Measurements from ENCODE around the gene UGT1A5.

Gene UGT1A5

GRCh38 chr2:233674314-233674713 is 38.4 kb upstream of the UGT1A5 start:
- TF ChIP-seq CTCF (IDR thresholded peaks at IDR 0.05; ENCODE audit: low read depth, low read length): no peak
- DNase-seq (ENCODE audit: extremely low read depth, low read depth): no peak

- no peak for DNase-seq (ENCODE audit: extremely low read depth, low read depth)
- TF ChIP-seq CTCF (IDR thresholded peaks at IDR 0.05; ENCODE audit: low read depth, low read length): no peak
Observed at GRCh38 chr2:233674995-233675394, 37.7 kb upstream of the UGT1A5 start.

GRCh38 chr2:233676046-233676445 is 36.7 kb upstream of the UGT1A5 start:
- DNase-seq (ENCODE audit: extremely low read depth, low read depth): no peak
- TF ChIP-seq CTCF (IDR thresholded peaks at IDR 0.05; ENCODE audit: low read depth, low read length): no peak

GRCh38 chr2:233679196-233679595 is 33.5 kb upstream of the UGT1A5 start:
- TF ChIP-seq CTCF (IDR thresholded peaks at IDR 0.05; ENCODE audit: low read depth, low read length): no peak
- DNase-seq (ENCODE audit: extremely low read depth, low read depth): no peak

GRCh38 chr2:233680361-233681045 is 32.2 kb upstream of the UGT1A5 start:
- no peak for TF ChIP-seq CTCF (IDR thresholded peaks at IDR 0.05; ENCODE audit: low read depth, low read length)
- no peak for DNase-seq (ENCODE audit: extremely low read depth, low read depth)

GRCh38 chr2:233681521-233682099 is 31.1 kb upstream of the UGT1A5 start, which contains the start of gene UGT1A7:
UGT1A7 (plus strand) TSS chr2:233681901; CDS start chr2:233681938, 37 bp downstream.
- no peak for DNase-seq (ENCODE audit: extremely low read depth, low read depth)
- TF ChIP-seq CTCF (IDR thresholded peaks at IDR 0.05; ENCODE audit: low read depth, low read length): no peak

- TF ChIP-seq CTCF (IDR thresholded peaks at IDR 0.05; ENCODE audit: low read depth, low read length): no peak
- no peak for DNase-seq (ENCODE audit: extremely low read depth, low read depth)
Observed at GRCh38 chr2:233684640-233685039, 28.1 kb upstream of the UGT1A5 start.

Measured in AG09319 (cell line).